GM21786 (cell line): ENCODE data around the gene HSPBAP1.

Experiments
- ATAC-seq: cut with Tn5 transposase; IDR thresholded peaks from one replicate; pipeline ENCODE4 v1.9.1; 2021; ENCODE audit not compliant: unreplicated experiment

HSPBAP1 gene

DNA sequence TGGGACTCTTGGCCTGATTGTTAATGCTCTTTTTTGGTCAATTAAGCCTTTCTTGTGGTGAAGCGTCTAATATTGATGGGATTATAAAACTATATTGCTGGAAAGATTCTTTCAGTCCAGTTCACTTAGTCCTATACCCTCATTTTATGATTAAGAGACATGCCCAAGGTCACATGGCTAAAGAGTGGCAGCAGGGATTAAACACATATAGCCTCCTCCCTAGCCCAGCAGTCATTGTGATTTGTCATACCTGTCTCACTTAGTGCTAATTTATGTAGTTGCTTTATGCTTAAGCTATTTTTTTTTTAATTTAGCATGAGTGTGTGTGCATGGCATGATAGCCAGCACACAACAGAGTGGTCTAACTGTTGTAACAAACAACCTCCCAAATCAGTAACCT, 103.5 kb downstream of the HSPBAP1 start:
- ATAC-seq, result no peak
